ENCODE data around the gene CNN2.

CNN2 gene

DNA sequence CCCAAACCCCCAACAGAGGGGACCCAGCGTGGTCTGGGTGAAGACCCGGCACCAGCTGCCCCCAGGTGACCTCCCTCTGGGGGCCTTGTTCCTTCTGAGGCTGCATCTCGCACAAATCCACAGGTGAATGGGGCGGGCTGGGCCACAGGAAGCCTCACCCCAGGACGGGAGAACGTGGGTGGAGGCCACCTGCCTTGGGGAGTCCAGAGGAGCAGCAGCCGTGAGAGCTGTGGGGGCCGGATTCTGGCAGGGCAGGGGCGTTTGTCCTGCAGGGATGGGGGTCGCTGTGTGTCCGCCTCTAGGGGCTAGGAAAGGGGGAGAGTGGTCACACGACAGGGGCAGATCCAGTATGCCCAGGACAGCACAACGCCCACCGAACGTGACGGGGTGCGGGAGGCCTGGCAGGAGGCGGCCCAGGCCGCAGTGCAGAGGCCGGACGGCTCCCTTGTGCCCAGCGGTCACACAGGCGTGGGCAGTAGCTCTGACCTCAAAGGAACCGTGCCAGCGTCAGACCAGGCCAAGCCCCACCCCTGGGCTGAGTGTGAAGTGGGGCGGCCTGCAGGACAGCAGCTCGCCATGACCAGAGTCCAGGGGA lies 62.1 kb downstream of the CNN2 start:
- TF ChIP-seq L3MBTL2 (conservative IDR thresholded peaks at IDR 0.05) (no peak), NFRKB (IDR thresholded peaks at IDR 0.05) (no peak), SUZ12 (IDR thresholded peaks at IDR 0.05) (no peak), FOXK2 (IDR thresholded peaks at IDR 0.05) (no peak)
- POLR2A ChIA-PET = interaction anchor here (1.0 kb wide), 1 partner anchor 47 kb away, joined by 3 read pairs; no protein-coding TSS in a partner anchor
- no peak for DNase-seq (ENCODE audit: extremely low spot score)
- CTCF ChIA-PET = no interaction called here
